WERI-Rb-1 (cell line): ENCODE measurements around the gene APPL2.

Source experiments
- DNase-seq: peaks from one replicate; pipeline ENCODE4 v3.0.0-alpha.2; 2020
- H3K27ac ChIP-seq: fragments of 250-450 bp; sonication (Bioruptor Pico); 2 replicates; pipeline ENCODE4 v1.5.1; 2020; ENCODE audit warnings: mild to moderate bottlenecking, moderate library complexity
- H3K27me3 ChIP-seq: fragments of 250-450 bp; sonication (Bioruptor Pico); 2 replicates; pipeline ENCODE4 v1.5.1; 2021; ENCODE audit warnings: mild to moderate bottlenecking, low read depth, moderate library complexity; ENCODE audit not compliant: insufficient read depth, severe bottlenecking
- H3K36me3 ChIP-seq: fragments of 250-450 bp; sonication (Bioruptor Pico); 2 replicates; pipeline ENCODE4 v1.5.1; 2020; ENCODE audit warnings: mild to moderate bottlenecking, moderate library complexity
- H3K4me3 ChIP-seq: 2 replicates; pipeline ENCODE4 v1.5.1; 2011; ENCODE audit warnings: low read depth, mild to moderate bottlenecking, control low read depth, low read length
- H3K9me3 ChIP-seq: fragments of 250-450 bp; sonication (Bioruptor Pico); 2 replicates; pipeline ENCODE4 v1.5.1; 2021; ENCODE audit warnings: mild to moderate bottlenecking, moderate library complexity; ENCODE audit not compliant: severe bottlenecking
- TF ChIP-seq, protein P1 (sequence below): IDR thresholded peaks from 2 replicates; pipeline ENCODE4 v1.5.1; 2011; ENCODE audit warnings: low read depth, mild to moderate bottlenecking, control low read depth, inconsistent platforms, low read length

APPL2 gene

DNA sequence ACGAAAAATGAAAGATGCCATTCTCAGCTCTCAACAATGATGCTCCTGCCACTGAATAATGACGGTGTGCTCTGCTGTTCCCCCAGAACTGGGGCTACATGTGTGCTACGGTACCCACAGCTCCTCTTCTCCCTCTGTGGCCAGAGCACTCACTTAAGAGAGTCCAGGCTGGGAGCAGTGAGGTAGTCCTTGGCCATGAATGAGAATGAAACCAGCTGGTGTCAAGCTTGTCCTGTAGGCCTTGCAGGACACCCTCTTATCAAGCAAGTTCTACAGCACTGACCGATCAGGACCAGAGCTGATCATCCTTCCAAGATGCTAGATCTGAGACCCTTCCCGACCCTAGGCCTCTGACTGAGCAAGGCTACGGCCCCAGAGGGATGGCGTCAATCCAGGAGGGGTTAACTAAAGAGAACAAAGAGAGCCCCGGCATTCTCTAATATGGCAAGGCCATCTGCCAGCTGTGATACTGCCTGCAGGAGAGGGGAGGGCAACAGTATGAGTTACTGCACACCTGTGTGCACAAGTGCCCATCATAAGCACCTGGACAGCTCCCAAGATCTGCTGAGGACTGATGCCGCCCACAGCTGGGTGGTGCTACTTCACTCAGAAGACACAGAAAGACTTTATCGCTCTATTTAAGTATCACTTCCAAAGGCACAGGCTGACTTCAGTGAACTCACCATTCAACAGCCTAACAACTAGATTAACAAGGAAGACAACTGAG lies 30.5 kb downstream of the APPL2 start:
- no peak overlapping the region for H3K4me3 ChIP-seq
- DNase-seq, result no peak
- no peaks in the 10 kb centered on the region for H3K9me3 ChIP-seq
- H3K36me3 ChIP-seq, result peaks cover 4% of the 10 kb centered on the region
- no peaks in the 10 kb centered on the region for H3K27me3 ChIP-seq
- TF ChIP-seq, protein P1, sequence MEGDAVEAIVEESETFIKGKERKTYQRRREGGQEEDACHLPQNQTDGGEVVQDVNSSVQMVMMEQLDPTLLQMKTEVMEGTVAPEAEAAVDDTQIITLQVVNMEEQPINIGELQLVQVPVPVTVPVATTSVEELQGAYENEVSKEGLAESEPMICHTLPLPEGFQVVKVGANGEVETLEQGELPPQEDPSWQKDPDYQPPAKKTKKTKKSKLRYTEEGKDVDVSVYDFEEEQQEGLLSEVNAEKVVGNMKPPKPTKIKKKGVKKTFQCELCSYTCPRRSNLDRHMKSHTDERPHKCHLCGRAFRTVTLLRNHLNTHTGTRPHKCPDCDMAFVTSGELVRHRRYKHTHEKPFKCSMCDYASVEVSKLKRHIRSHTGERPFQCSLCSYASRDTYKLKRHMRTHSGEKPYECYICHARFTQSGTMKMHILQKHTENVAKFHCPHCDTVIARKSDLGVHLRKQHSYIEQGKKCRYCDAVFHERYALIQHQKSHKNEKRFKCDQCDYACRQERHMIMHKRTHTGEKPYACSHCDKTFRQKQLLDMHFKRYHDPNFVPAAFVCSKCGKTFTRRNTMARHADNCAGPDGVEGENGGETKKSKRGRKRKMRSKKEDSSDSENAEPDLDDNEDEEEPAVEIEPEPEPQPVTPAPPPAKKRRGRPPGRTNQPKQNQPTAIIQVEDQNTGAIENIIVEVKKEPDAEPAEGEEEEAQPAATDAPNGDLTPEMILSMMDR, result no peak
- H3K27ac ChIP-seq, result no peak overlapping the region

DNA sequence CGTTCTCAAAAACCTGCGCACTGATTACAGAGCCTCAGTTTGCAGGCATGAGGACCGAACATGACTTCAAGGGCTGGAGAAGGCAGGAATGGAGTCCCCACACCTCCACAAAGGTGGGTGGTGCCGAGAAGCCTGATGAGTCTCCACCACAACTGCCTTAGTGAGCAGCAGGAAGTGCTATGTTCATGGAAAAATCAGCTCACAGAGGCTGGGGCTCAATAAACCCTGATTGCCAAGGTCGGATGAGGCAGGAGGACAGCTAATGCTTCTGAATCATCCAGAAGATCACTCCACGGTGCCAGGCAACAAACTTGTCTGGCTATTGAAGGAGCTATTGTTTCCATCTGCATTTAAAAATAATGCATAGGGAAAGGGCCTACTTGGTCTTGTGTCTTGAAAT lies 31.1 kb downstream of the APPL2 start:
- Histone ChIP-seq H3K36me3 (peaks cover 4% of the 10 kb centered on the region), H3K27ac (no peak overlapping the region)
- DNase-seq, result no peak

DNA sequence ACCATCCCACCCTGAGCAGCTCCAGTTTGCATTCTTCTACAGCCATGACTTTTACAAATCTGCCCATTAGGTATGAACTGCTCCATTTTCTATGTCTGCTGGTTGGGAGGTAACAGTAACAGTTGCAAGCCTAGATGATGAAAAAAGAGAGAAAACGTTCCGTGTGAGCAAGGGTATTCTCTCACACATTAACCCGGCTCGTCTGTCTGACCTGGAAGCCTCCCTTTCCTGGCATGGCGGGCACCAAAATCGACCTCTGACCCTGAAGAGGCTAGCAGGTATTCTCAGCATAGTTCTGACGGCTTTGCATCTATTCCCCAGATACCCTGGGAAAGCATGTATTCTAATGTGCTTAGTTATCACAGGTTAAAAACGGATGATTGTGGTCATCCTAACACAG lies 31.8 kb downstream of the APPL2 start:
- Histone ChIP-seq H3K9me3 (no peaks in the 10 kb centered on the region), H3K27me3 (no peaks in the 10 kb centered on the region), H3K36me3 (peaks cover 4% of the 10 kb centered on the region), H3K27ac (no peak overlapping the region), H3K4me3 (no peak overlapping the region)
- DNase-seq, result no peak
- TF ChIP-seq, protein P1, result no peak

More for the DNA sequence above, 31.1 kb downstream of the APPL2 start:
- Histone ChIP-seq H3K9me3 (no peaks in the 10 kb centered on the region), H3K27me3 (no peaks in the 10 kb centered on the region), H3K4me3 (no peak overlapping the region)
- TF ChIP-seq, protein P1, result no peak

- H3K27me3 ChIP-seq, result no peaks in the 10 kb centered on the region
- DNase-seq, result no peak
- H3K4me3 ChIP-seq, result no peak overlapping the region
- H3K9me3 ChIP-seq, result no peaks in the 10 kb centered on the region
- TF ChIP-seq, protein P1, result no peak
- H3K36me3 ChIP-seq, result peaks cover 4% of the 10 kb centered on the region
- no peak overlapping the region for H3K27ac ChIP-seq
Measured at GRCh38 chr12:105202202-105202601, 33.8 kb downstream of the APPL2 start.

DNA sequence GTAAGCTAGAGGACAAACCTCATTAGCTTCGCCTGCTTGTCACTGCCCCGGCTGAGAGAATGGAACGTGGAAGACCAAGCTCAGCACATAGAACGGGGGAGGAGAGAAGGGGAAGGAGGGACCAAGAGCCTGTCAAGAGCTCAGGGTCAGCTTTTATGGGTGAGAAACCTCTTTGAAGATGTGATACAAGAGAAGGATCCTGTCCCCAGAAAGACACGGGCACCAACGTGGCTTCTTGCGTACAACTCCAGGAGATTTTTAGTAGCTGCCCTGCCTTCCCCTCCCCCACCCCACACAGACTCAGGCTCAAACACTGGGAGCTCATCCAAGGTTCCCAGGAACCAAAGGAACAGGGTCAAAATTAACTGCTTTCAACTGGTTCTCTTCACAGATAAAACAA lies 34.7 kb downstream of the APPL2 start:
- no peaks in the 10 kb centered on the region; the same call in 1 of the 2 replicates for H3K36me3 ChIP-seq
- H3K27me3 ChIP-seq, result no peaks in the 10 kb centered on the region
- TF ChIP-seq, protein P1, result no peak
- no peak overlapping the region for H3K27ac ChIP-seq
- no peak overlapping the region for H3K4me3 ChIP-seq
- no peak for DNase-seq
- no peaks in the 10 kb centered on the region for H3K9me3 ChIP-seq

GRCh38 chr12:105200385-105200784 lies 35.6 kb downstream of the APPL2 start:
- no peak for DNase-seq
- H3K36me3 ChIP-seq, result no peaks in the 10 kb centered on the region; the same call in 1 of the 2 replicates
- H3K9me3 ChIP-seq, result no peaks in the 10 kb centered on the region
- no peaks in the 10 kb centered on the region for H3K27me3 ChIP-seq
- H3K4me3 ChIP-seq, result no peak overlapping the region
- TF ChIP-seq, protein P1, result no peak
- no peak overlapping the region for H3K27ac ChIP-seq
